Measurements from ENCODE around the gene BTG2.

BTG2 gene

GRCh38 chr1:203346060-203346768, 40.9 kb downstream of the BTG2 start:
- no peak for DNase-seq

GRCh38 chr1:203346769-203347102, 41.4 kb downstream of the BTG2 start:
- no peak for DNase-seq

- DNase-seq, result no peak
Observed at GRCh38 chr1:203349166-203349565, 43.8 kb downstream of the BTG2 start.

- no peak for DNase-seq
Observed at GRCh38 chr1:203349773-203350524, 44.6 kb downstream of the BTG2 start.

- no peak for DNase-seq
Observed at GRCh38 chr1:203351037-203351625, 45.8 kb downstream of the BTG2 start, which contains the start of gene FMOD. TSS of gene FMOD (minus strand) at chr1:203351122. CDS start at chr1:203348270, 2,852 bp downstream.

- DNase-seq, result no peak
Observed at GRCh38 chr1:203353486-203353885, 48.2 kb downstream of the BTG2 start.

- no peak for DNase-seq
Observed at GRCh38 chr1:203354246-203354645, 48.9 kb downstream of the BTG2 start.

GRCh38 chr1:203359010-203359571, 53.8 kb downstream of the BTG2 start:
- DNase-seq, result no peak
